Stimulated activated naive CD8-positive, alpha-beta T cell treated with anti-CD3 and anti-CD28 coated beads, Interleukin-15, amount 100 ng/mL, for 72 hours (primary cell): Measurements from ENCODE around the gene SOX13.
"Not testable (repeated sequence)": the region's sequence is repeated elsewhere in the genome, so short reads cannot be mapped to it uniquely, and the experiment has no call there.

ENCODE experiments used
- ATAC-seq: fragments of 150-1000 bp; cut with Tn5 transposase; 2 replicates; pipeline ENCODE4 v1.10.0; 2021; ENCODE audit warnings: mild to moderate bottlenecking, moderate library complexity
- DNase-seq, 2 donors: peaks; one replicate each; pipeline ENCODE4 v3.0.0; 2021 to 2022
- H3K27ac Mint-ChIP-seq, 2 donors: one replicate each; pipeline ENCODE4 v1.8.0; 2022; ENCODE audit warnings: mild to moderate bottlenecking in 2 of 2, mixed read lengths in 2 of 2, moderate library complexity in 2 of 2
- H3K27me3 Mint-ChIP-seq: one replicate; pipeline ENCODE4 v1.8.0; 2022; ENCODE audit warnings: mixed read lengths
- H3K4me1 Mint-ChIP-seq: one replicate; pipeline ENCODE4 v1.8.0; 2022; ENCODE audit warnings: mild to moderate bottlenecking, mixed read lengths
- H3K4me3 Mint-ChIP-seq, 2 donors: one replicate each; pipeline ENCODE4 v1.8.0; 2022; ENCODE audit warnings: mild to moderate bottlenecking in 2 of 2, mixed read lengths in 2 of 2, moderate library complexity in 1 of 2
- H3K9me3 Mint-ChIP-seq, 2 donors: one replicate each; pipeline ENCODE4 v1.8.0; 2022; ENCODE audit warnings: mixed read lengths in 2 of 2

SOX13 gene

DNA sequence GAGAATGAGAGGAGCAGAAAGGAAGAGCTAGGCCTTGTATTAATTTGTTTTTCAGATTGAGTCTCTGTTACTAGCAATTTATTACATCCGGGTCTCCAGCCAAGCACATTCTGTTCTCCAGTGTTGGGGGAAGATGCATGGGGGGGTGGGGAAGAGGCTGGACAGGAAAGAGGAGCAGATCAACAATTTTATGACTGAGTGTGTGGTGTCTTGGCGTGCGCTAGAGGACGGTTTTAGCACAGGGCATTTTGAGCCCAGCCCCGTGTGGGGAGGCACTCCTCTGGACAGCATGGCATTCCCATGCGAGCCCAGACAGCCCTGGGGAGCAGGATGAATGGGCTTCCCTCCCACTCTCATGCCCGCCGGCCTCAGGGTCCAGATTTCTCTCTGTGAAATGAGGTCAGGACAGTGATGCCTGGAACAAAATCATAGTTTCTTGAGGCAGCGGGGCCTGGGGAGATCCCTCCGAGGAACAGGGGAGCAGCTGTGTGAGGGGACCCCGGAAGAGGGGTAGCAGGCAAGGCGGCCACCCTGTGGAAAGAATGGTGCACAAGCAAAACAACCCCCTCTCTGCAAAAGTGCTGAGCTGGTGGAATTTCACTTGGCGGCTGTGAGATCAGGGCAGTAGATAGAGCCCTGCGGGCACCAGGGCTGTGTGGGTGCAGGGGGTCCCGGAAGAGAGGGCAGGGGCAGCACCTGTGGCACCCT lies 16.3 kb downstream of the SOX13 start:
- no peaks in the 10 kb centered on the region for H3K4me1 Mint-ChIP-seq
- H3K27ac Mint-ChIP-seq: peak overlapping the region in 1 of 2 donors; percentile 86
- H3K27me3 Mint-ChIP-seq: no peaks in the 10 kb centered on the region
- no peaks in the 10 kb centered on the region for H3K9me3 Mint-ChIP-seq
- no peak overlapping the region for H3K4me3 Mint-ChIP-seq
- no peak for ATAC-seq
- no peak for DNase-seq

DNA sequence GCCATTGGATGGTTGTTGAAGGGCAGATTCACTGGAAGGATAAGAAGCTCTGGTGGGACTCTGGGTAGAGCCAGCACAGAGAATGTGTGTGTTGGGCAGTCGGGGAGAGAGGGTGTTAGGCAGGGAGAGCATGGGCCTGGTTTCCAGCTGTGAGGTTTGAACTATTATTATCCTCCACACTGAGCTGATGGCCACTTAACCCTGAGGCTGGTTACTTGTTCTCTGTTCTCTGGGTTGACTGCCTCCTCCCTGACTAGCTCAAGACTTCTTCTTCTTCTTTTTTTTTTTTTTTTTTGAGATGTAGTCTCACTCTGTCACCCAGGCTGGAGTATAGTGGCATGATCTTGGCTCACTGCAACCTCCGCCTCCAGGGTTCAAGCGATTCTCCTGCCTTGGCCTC lies 17.2 kb downstream of the SOX13 start:
- H3K27me3 Mint-ChIP-seq, H3K27ac Mint-ChIP-seq, H3K4me3 Mint-ChIP-seq, DNase-seq, H3K9me3 Mint-ChIP-seq, H3K4me1 Mint-ChIP-seq, ATAC-seq: not testable (repeated sequence)

DNA sequence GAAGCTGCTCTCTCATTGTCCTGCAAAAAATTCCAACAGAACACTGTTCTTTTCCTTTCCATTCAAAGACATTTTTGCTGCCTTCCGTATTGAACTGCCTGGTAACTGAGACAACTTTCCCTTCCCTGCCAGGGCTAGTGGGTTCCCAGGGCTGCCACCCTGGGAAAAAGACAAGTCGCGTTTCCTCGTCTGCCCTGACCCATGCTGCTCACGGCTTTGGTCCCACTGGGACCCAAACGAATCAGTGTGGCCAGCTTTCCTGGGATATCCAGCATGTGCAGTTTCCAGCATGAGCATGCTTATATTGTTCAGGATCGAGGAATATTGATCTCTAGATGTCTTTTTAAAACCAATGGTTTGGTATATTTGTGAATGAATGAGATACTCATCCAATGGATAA lies 18.2 kb downstream of the SOX13 start:
- H3K9me3 Mint-ChIP-seq: no peaks in the 10 kb centered on the region
- no peak overlapping the region for H3K4me3 Mint-ChIP-seq
- H3K4me1 Mint-ChIP-seq: no peaks in the 10 kb centered on the region
- DNase-seq (no peak), ATAC-seq (no peak)
- H3K27me3 Mint-ChIP-seq: no peaks in the 10 kb centered on the region
- H3K27ac Mint-ChIP-seq: no peak overlapping the region

DNA sequence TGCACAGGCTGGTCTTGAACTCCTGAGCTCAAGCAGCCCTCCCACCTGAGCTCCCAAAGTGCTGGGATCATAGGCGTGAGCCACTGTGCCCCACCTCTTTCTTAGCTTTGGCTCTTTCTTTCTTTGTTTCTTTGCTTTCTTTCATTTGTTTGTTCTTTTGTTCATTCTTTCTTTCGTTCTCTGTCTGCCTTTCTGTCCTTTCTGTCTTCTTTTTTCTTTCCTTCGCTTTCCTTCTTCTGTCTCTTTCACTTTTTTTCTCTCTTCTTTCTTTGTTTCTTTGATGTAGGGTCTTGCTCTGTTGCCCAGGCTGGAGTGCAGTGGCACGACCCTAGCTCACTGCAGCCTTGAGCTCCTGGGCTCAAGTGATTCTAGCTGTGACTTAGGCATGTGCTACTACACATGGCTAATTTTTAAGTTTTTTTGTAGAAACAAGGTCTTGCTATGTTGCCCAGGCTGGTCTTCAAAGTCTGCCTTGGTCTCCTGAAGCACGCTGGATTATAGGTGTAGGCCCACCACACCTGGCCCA lies 18.9 kb downstream of the SOX13 start:
- Mint-ChIP-seq H3K27me3 (no peaks in the 10 kb centered on the region), H3K4me3 (no peak overlapping the region), H3K27ac (no peak overlapping the region), H3K9me3 (no peaks in the 10 kb centered on the region), H3K4me1 (no peaks in the 10 kb centered on the region)
- ATAC-seq (no peak), DNase-seq (no peak)

DNA sequence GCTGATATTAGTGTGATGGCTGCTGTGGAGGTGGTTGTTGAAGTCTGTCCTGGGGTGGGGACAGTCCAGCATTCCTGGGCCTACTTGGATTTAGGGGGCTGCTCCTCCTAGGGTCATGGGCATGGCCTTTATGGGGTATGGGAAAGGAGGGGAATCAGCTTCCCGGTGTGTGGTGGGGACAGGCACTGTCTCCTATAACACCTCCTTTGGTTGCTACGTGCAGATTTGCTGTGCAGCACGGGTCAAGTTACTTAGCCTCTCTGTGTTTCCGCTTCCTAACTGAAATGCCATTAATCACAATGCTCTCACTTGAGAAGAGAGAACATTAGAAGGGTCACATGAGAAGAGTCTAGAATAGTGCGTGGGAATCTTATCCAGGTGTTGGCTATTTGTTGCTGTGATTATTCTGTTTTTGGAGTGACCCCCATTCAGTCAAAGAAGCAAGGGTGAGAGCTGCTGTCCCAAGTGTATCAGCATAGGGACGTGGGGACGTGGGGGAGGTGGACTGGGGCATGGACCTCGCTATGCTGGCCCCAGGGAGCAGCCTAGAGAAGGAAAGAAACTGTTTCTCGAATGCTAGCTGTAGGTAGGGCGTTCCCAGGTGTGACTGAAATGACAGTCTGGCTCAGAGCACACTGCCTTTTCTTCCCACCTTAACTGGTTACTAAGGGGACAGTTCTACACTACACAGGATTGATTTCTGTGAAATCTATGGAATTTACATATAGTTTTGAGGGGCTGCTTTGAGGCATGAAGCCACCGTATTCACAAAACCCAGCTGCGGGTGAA lies 19.9 kb downstream of the SOX13 start:
- DNase-seq (no peak), ATAC-seq (no peak)
- Mint-ChIP-seq H3K4me1 (no peaks in the 10 kb centered on the region), H3K27ac (no peak overlapping the region), H3K4me3 (no peak overlapping the region), H3K27me3 (no peaks in the 10 kb centered on the region), H3K9me3 (no peaks in the 10 kb centered on the region)

DNA sequence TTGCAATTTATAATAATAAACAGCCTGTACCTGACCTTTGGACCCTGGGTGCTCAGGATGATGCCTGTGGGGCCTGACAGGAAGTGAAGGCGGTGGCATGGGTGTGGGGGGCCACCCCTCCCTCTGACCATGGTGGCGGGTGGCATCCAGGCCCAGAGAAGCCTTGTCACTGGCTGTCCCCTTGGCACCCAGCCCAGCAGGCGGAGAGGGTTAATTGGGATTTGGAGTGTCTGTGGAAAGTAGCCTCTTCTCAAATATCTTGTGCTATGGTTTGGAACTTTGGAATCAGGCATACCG lies 20.5 kb downstream of the SOX13 start:
- H3K4me1 Mint-ChIP-seq: no peaks in the 10 kb centered on the region
- no peak for DNase-seq
- no peaks in the 10 kb centered on the region for H3K27me3 Mint-ChIP-seq
- ATAC-seq: no peak
- H3K4me3 Mint-ChIP-seq: no peak overlapping the region
- no peaks in the 10 kb centered on the region for H3K9me3 Mint-ChIP-seq
- no peak overlapping the region for H3K27ac Mint-ChIP-seq

DNA sequence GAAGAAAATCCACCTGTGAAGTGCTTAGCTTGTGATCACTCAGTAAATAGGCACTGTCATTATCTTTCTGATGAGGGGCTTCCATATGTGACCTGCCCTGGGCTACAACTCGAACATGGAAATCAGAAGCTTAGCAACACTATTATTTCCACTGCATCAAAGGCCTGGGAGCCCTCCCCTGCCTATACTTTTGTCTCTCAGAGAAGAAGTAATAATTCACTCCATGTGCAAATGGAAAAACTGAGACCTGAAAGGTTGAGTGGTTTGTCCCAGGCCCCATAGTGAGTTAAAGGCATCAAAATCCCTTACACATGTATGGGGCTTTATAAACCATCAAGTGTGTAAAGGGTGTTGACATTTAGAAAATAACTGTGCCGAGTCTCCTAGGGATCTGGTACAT lies 20.9 kb downstream of the SOX13 start:
- Mint-ChIP-seq H3K4me3 (no peak overlapping the region), H3K27me3 (no peaks in the 10 kb centered on the region), H3K4me1 (no peaks in the 10 kb centered on the region), H3K9me3 (no peaks in the 10 kb centered on the region), H3K27ac (no peak overlapping the region)
- no peak for DNase-seq
- no peak for ATAC-seq

DNA sequence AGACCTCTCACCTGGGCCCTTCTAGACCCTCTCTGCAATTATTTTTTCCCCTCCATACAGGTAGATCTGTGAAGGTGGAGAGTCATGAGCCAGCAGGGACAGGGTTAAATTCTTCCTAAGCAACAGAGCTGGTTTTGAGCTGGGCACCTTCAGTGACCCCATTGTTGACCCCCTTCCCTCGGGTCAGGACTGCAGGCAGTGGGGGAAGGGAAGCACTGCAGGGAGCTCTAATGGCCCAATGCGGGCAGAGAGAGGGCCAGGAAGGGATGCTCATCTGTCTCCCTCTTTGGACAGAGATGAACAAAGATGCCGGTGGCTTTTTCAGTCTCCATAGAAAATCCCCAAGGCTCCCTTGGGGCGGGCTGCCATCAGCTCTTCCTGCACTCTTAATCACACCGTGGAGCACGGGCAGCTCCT lies 21.4 kb downstream of the SOX13 start:
- Mint-ChIP-seq H3K27ac (no peak overlapping the region), H3K4me3 (no peak overlapping the region), H3K4me1 (no peaks in the 10 kb centered on the region), H3K27me3 (no peaks in the 10 kb centered on the region), H3K9me3 (no peaks in the 10 kb centered on the region)
- ATAC-seq (no peak), DNase-seq (no peak)

DNA sequence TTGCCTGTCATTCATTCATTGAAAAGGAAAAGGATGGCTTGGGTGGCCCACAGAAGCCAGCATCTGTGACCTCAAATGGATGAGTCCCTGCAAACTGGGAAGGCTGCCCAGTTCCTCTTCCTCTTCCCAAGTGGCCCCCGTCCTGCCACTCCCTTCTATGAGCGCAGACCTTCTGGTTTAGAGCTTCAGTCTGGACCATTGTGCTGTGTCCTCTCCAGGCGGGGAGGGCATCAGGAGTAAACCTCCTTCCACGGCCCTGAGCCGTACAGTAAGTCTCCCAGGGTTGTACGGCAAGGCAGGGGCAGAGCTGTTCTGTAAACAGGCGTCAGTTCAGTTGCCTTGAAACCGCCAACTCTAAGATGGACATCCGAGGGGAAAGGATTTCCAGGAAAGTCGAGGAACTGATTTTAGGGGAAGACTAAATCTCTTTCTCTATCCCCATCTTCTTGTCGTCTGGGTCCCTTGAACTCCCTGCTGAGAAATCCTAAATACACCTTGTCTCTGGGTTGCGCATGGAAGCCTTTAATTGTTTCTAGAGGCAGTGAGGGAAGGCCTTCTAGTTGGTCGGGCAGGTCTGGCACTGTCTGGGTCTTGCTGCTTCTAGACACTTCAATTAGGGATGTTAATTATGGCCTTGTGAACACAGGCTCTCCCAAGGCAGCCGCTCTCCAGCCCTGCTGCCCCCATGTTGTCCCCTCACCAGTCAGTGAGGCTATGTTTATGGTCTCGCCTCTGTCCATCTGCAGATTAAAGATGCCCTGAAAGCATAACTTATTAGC lies 22.1 kb downstream of the SOX13 start:
- DNase-seq: no peak
- ATAC-seq: no peak
- Mint-ChIP-seq H3K27ac (peak overlapping the region in 1 of 2 donors; percentile 61), H3K4me3 (no peak overlapping the region), H3K9me3 (no peaks in the 10 kb centered on the region), H3K4me1 (no peaks in the 10 kb centered on the region), H3K27me3 (no peaks in the 10 kb centered on the region)

DNA sequence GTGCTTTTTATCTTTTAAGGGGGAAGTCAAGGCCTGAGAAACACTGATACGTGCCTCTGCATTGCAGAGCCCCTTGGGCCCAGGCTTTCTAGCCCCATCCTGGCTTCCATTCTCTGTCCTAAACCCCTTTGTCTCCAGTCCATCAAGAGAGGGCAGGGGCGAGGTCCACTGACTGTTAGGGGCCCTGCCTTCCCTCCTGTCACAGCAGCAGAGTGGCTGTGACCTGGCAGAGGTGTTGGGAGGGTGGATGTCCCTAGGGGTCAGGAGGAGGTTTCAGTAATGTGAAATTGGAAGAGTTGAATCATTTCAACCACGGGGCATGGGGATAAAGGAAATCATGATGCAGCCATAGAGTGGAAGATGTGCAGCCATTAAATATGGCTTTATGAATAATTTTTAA lies 24.0 kb downstream of the SOX13 start:
- Mint-ChIP-seq H3K27me3 (no peaks in the 10 kb centered on the region), H3K9me3 (no peaks in the 10 kb centered on the region), H3K27ac (no peak overlapping the region), H3K4me1 (peaks cover under 1% of the 10 kb centered on the region), H3K4me3 (no peak overlapping the region)
- no peak for ATAC-seq
- DNase-seq: no peak

DNA sequence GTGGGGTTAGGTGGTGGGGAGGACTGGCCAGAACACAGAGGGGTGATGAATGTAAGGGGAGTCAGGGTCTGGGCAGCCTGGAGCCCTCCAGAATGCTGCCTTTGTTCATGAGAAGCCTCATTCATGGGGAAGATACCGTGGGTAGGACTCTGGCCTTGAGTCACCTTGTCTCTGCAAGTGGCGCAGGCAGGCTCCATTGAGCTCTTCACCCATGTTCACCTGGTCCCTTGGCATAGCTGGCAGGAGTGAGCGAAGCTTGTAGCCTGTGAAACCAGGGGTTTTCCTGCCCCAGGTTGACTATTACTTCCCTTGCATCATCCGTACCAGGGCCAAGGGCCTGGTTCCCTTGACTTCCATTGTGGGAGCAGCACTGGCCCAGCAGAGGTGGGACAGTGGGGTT lies 25.8 kb downstream of the SOX13 start:
- DNase-seq (no peak), ATAC-seq (no peak)
- peaks cover 18% of the 10 kb centered on the region for H3K4me1 Mint-ChIP-seq
- no peaks in the 10 kb centered on the region for H3K9me3 Mint-ChIP-seq
- peak overlapping the region in 1 of 2 donors; percentile 87 for H3K27ac Mint-ChIP-seq
- no peaks in the 10 kb centered on the region for H3K27me3 Mint-ChIP-seq
- no peak overlapping the region for H3K4me3 Mint-ChIP-seq

DNA sequence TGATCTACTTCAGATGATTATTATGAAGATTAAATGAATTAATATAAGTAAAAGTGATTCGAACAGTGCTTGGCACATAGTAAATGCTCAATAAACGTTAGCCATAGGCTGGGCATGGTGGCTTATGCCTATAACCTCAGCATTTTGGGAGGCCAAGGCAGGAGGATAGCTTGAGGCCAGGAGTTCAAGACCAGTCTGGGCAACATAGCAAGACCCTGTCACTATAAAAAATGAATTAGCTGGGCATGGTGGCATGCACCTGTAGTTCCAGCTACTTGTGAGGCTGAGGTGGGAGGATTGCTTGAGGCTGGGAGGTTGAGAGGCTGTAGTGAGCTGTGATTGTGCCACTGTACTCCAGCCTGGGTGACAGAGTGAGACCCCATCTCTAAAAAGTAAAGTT lies 26.8 kb downstream of the SOX13 start:
- H3K4me3 Mint-ChIP-seq, DNase-seq, H3K9me3 Mint-ChIP-seq, ATAC-seq, H3K27ac Mint-ChIP-seq, H3K27me3 Mint-ChIP-seq: not testable (repeated sequence)
- peaks cover 29% of the 10 kb centered on the region for H3K4me1 Mint-ChIP-seq

DNA sequence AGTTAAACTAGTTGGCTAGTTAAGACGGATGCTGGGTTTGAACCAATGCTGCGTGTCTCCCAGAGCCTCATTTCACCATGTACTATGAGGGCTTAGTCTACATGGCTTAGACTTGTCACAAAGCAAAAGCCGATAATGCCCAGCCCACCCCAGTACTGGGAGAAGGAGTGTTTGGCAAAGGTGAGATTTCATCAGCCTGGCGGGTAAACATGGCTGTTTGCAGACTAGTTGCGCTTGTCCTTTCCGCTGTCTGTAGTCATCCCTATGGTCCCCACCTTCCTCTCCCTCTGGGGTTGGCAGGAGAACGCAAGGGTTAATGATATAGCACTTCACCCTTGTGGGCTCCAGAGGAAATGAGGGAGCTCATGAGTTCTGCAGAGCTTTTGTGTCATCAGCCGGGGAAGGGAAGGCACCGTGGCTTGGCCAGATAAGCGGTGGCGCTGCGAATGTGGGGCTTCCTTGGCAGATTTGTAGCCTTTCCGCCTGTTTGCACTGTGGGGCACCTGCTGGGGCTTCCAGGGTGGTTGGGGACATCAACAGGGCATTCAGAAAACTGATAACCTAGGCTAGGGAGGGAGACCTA lies 29.2 kb downstream of the SOX13 start:
- peak overlapping the region; percentile 31 to 54 for H3K27ac Mint-ChIP-seq
- no peaks in the 10 kb centered on the region for H3K9me3 Mint-ChIP-seq
- peak; percentile 31 for ATAC-seq
- peak overlapping the region; percentile 53 to 76 for H3K4me3 Mint-ChIP-seq
- H3K27me3 Mint-ChIP-seq: no peaks in the 10 kb centered on the region
- H3K4me1 Mint-ChIP-seq: peaks cover 35% of the 10 kb centered on the region
- peak in 1 of 2 donors; percentile 21 for DNase-seq

DNA sequence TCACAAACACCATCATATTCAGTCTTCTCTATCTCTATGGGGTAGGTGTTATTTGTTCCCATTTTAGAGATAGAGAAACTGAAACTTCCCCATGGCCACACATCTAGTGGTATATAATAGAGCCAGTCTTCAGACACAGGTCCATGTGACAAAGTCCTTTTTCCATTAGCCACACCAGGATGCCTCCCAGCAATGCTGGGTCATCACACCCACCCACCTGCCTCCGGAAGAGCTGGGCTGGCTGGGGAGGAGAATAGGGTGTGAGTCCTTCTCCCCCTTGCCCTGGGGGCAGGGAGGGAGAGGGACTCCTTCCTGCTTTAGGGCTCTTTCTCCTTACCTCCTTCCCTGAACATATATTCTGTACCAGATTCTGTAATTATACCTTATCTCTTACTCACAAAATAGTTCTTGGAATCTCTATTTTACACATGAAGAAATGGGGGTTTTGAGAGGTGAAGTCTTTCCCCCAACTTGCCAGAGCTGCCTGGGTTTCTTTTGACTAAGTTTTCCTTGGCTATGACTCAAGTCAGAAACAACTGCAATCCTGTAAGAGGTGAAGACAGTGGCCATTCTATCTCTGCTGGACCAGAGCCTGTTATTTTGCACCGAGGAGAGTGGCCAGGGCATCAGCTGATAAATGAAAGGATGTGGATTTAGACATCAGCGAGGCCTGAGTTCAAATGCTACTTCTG lies 30.0 kb downstream of the SOX13 start:
- no peak for DNase-seq
- Mint-ChIP-seq H3K27ac (peak overlapping the region in 1 of 2 donors; percentile 79), H3K4me3 (peak overlapping the region; percentile 31 to 53)

DNA sequence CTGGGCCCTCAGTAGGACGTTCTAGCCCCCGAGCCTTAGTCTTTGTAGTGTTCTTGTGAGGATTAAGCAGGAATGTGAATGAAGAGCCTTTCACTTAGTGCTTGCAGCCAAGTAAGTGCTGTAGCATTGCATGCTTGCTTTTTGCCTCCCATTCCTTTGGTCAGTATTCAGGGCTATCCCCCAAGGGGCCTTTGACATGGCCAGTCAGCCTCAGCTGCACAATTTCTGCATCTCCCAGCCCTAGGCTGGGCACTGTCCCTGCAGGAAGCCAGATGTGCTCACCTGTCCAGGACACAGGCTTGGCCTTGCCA lies 30.5 kb downstream of the SOX13 start:
- Mint-ChIP-seq H3K27me3 (no peaks in the 10 kb centered on the region), H3K4me3 (no peak overlapping the region), H3K4me1 (peaks cover 35% of the 10 kb centered on the region), H3K27ac (no peak overlapping the region), H3K9me3 (no peaks in the 10 kb centered on the region)
- no peak for DNase-seq
- no peak for ATAC-seq

More for the DNA sequence above, 30.0 kb downstream of the SOX13 start:
- Mint-ChIP-seq H3K27me3 (no peaks in the 10 kb centered on the region), H3K9me3 (no peaks in the 10 kb centered on the region), H3K4me1 (peaks cover 35% of the 10 kb centered on the region)
- peak; percentile 11 for ATAC-seq
